Astrocyte (in vitro differentiated cells and primary cell): ENCODE measurements around the gene APBB1IP. TPM values are rescaled to one million over a fixed set of nuclear protein-coding genes. Genes with fewer than 3 reads are reported as not detected.

Experiments used
- DNase-seq: peaks from one replicate; pipeline ENCODE4 v3.0.0-alpha.2; 2010; ENCODE audit warnings: low read depth
- FAIRE-seq: peaks from 2 replicates; lab custom pipeline; 2011; peaks lifted over from hg19 to GRCh38; lab: Jason Lieb, UNC
- H2AFZ ChIP-seq: 2 replicates; pipeline ENCODE4 v1.6.0; 2012; ENCODE audit warnings: low read depth, low read length, inconsistent platforms
- H3K27ac ChIP-seq: 2 replicates; pipeline ENCODE4 v1.5.1; 2011; ENCODE audit warnings: low read depth, low read length, inconsistent platforms
- H3K27me3 ChIP-seq: 2 replicates; pipeline ENCODE4 v1.6.0; 2011; ENCODE audit warnings: low read length, inconsistent platforms; ENCODE audit not compliant: insufficient read depth
- H3K36me3 ChIP-seq: 2 replicates; pipeline ENCODE4 v1.5.1; 2011; ENCODE audit warnings: low read length, inconsistent platforms; ENCODE audit not compliant: insufficient read depth
- H3K4me1 ChIP-seq: 2 replicates; pipeline ENCODE4 v1.5.1; 2011; ENCODE audit warnings: low read length, inconsistent platforms; ENCODE audit not compliant: insufficient read depth
- H3K4me2 ChIP-seq: 2 replicates; pipeline ENCODE4 v1.6.0; 2012; ENCODE audit warnings: low read length, inconsistent platforms
- H3K4me3 ChIP-seq: 2 replicates; pipeline ENCODE4 v1.5.1; 2011; ENCODE audit warnings: low read depth, mild to moderate bottlenecking, low read length, inconsistent platforms; ENCODE audit not compliant: insufficient read depth
- H3K79me2 ChIP-seq: 2 replicates; pipeline ENCODE4 v1.6.0; 2012; ENCODE audit warnings: mild to moderate bottlenecking, low read length, inconsistent platforms; ENCODE audit not compliant: insufficient read depth
- H3K9ac ChIP-seq: 2 replicates; pipeline ENCODE4 v1.6.0; 2012; ENCODE audit warnings: mild to moderate bottlenecking, low read length, inconsistent platforms
- H3K9me3 ChIP-seq: 2 replicates; pipeline ENCODE4 v1.5.1; 2012; ENCODE audit warnings: low read depth, mild to moderate bottlenecking, low read length, inconsistent platforms; ENCODE audit not compliant: insufficient read depth
- H4K20me1 ChIP-seq: 2 replicates; pipeline ENCODE4 v1.6.0; 2012; ENCODE audit warnings: low read length, inconsistent platforms; ENCODE audit not compliant: insufficient read depth
- H3K27ac Mint-ChIP-seq: one replicate; pipeline ENCODE4 v1.8.0; 2021; ENCODE audit warnings: mild to moderate bottlenecking, mixed read lengths; ENCODE audit not compliant: unreplicated experiment
- H3K27me3 Mint-ChIP-seq: one replicate; pipeline ENCODE4 v1.8.0; 2021; ENCODE audit warnings: low read depth, mixed read lengths; ENCODE audit not compliant: unreplicated experiment
- H3K36me3 Mint-ChIP-seq: one replicate; pipeline ENCODE4 v1.8.0; 2021; ENCODE audit warnings: low read depth, mixed read lengths; ENCODE audit not compliant: unreplicated experiment
- H3K4me1 Mint-ChIP-seq: one replicate; pipeline ENCODE4 v1.8.0; 2021; ENCODE audit warnings: low read depth, mixed read lengths; ENCODE audit not compliant: unreplicated experiment
- H3K4me3 Mint-ChIP-seq: one replicate; pipeline ENCODE4 v1.8.0; 2021; ENCODE audit warnings: mild to moderate bottlenecking, moderate library complexity, mixed read lengths; ENCODE audit not compliant: unreplicated experiment
- H3K9me3 Mint-ChIP-seq: one replicate; pipeline ENCODE4 v1.8.0; 2021; ENCODE audit warnings: mild to moderate bottlenecking, mixed read lengths; ENCODE audit not compliant: unreplicated experiment
- CTCF ChIP-seq: IDR thresholded peaks from 2 replicates; pipeline ENCODE4 v1.5.1; 2011; ENCODE audit warnings: low read depth, mild to moderate bottlenecking, inconsistent platforms, low read length, moderate library complexity; ENCODE audit not compliant: insufficient read depth
- EZH2 ChIP-seq: IDR thresholded peaks from 2 replicates; pipeline ENCODE4 v1.6.1; 2012; ENCODE audit warnings: mild to moderate bottlenecking, low read length, inconsistent platforms; ENCODE audit not compliant: insufficient read depth
- total RNA-seq: library from RNA; stranded (reverse); gene quantifications from 2 replicates; pipeline ENCODE4 v1.2.1, GENCODE V29; 2021

APBB1IP gene
- total RNA-seq, 1 donor from 2014 or later: 0.23 TPM

- H3K27ac Mint-ChIP-seq: no peak overlapping the region
Observed at GRCh38 chr10:26445411-26446031, 7.4 kb downstream of the APBB1IP start.

GRCh38 chr10:26446258-26446657, 8.1 kb downstream of the APBB1IP start:
- no peak overlapping the region for H3K9ac ChIP-seq
- H3K4me3 ChIP-seq: no peak overlapping the region
- Mint-ChIP-seq H3K9me3 (peaks cover 5% of the 10 kb centered on the region), H3K27me3 (peaks cover 3% of the 10 kb centered on the region), H3K4me3 (no peak overlapping the region), H3K27ac (no peak overlapping the region), H3K36me3 (no peaks in the 10 kb centered on the region), H3K4me1 (no peaks in the 10 kb centered on the region)
- H2AFZ ChIP-seq: no peak overlapping the region
- TF ChIP-seq CTCF (no peak), EZH2 (no peak)
- no peaks in the 10 kb centered on the region for H3K79me2 ChIP-seq
- H3K9me3 ChIP-seq: no peaks in the 10 kb centered on the region
- H3K4me1 ChIP-seq: peaks cover 2% of the 10 kb centered on the region
- DNase-seq (no peak), FAIRE-seq (no peak)
- H3K36me3 ChIP-seq: no peaks in the 10 kb centered on the region
- H3K27ac ChIP-seq: no peak overlapping the region
- H4K20me1 ChIP-seq: no peaks in the 10 kb centered on the region
- no peak overlapping the region for H3K4me2 ChIP-seq
- no peaks in the 10 kb centered on the region for H3K27me3 ChIP-seq

More at GRCh38 chr10:26445411-26446031, 7.4 kb downstream of the APBB1IP start:
- no peak for TF ChIP-seq EZH2
- TF ChIP-seq CTCF: no peak
- Histone ChIP-seq H3K79me2 (no peaks in the 10 kb centered on the region), H2AFZ (no peak overlapping the region), H3K9me3 (no peaks in the 10 kb centered on the region), H3K4me1 (peaks cover 4% of the 10 kb centered on the region), H4K20me1 (no peaks in the 10 kb centered on the region), H3K27me3 (no peaks in the 10 kb centered on the region), H3K36me3 (no peaks in the 10 kb centered on the region), H3K27ac (no peak overlapping the region), H3K9ac (no peak overlapping the region), H3K4me2 (no peak overlapping the region), H3K4me3 (no peak overlapping the region)
- DNase-seq (no peak), FAIRE-seq (no peak)
- Mint-ChIP-seq H3K36me3 (no peaks in the 10 kb centered on the region), H3K4me1 (no peaks in the 10 kb centered on the region), H3K9me3 (peaks cover 5% of the 10 kb centered on the region), H3K4me3 (no peak overlapping the region), H3K27me3 (peaks cover 3% of the 10 kb centered on the region)

DNA sequence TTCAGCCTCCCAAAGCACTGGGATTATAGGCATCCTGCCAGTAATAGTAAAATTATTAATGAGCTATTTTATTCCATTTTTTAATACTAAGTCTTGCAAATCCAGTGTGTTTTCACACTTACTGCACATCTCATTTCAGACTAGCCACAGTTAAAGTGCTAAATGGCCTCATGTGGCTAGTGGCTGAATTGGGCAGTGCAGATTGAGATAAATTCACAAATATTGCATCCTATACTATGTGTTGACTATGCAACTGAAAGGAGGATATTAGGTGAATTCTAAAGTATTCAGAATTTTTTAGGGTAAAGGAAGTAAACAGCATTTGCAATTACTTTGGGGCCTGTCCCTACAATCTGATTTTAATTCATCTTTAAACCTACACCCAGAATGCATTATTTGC, 10.2 kb downstream of the APBB1IP start:
- Histone ChIP-seq H3K4me2 (no peak overlapping the region), H3K79me2 (no peaks in the 10 kb centered on the region), H3K4me3 (no peak overlapping the region), H3K36me3 (no peaks in the 10 kb centered on the region), H4K20me1 (no peaks in the 10 kb centered on the region), H3K27ac (no peak overlapping the region), H2AFZ (no peak overlapping the region), H3K4me1 (no peaks in the 10 kb centered on the region), H3K27me3 (no peaks in the 10 kb centered on the region), H3K9ac (no peak overlapping the region), H3K9me3 (no peaks in the 10 kb centered on the region)
- FAIRE-seq: no peak
- no peak overlapping the region for H3K27ac Mint-ChIP-seq
- peaks cover 3% of the 10 kb centered on the region for H3K27me3 Mint-ChIP-seq
- no peaks in the 10 kb centered on the region for H3K36me3 Mint-ChIP-seq
- H3K4me3 Mint-ChIP-seq: no peak overlapping the region
- TF ChIP-seq CTCF (no peak), EZH2 (no peak)
- no peak for DNase-seq
- peaks cover 5% of the 10 kb centered on the region for H3K9me3 Mint-ChIP-seq
- no peaks in the 10 kb centered on the region for H3K4me1 Mint-ChIP-seq
